ENCODE measurements around the gene C9orf85. TPM values are rescaled to one million over a fixed set of nuclear protein-coding genes. Genes with fewer than 3 reads are reported as not detected.
A peak's percentile ranks its signal among the peaks of the same experiment; 100 is the strongest.

The C9orf85 gene
- total and polyA plus RNA-seq, 8 donors = 2.2 to 68.3 (median 8.4) TPM

GRCh38 chr9:71890042-71890679 is 21.3 kb upstream of the C9orf85 start:
- intact Hi-C loops (cut with DNase I; ENCODE audit: low total_unique reads) = no loop called here
- Histone ChIP-seq H3K4me1 (peaks cover 0 to 18% (median 11%) of the 10 kb centered on the region in 4 donors), H3K27ac (no peak overlapping the region), H3K36me3 (no peaks in the 10 kb centered on the region), H3K4me3 (no peak overlapping the region), H3K9me3 (no peaks in the 10 kb centered on the region), H3K27me3 (no peaks in the 10 kb centered on the region)
- DNase-seq = no peak
- TF ChIP-seq CTCF (IDR thresholded peaks at IDR 0.05) (no peak), POLR2AphosphoS5 (IDR thresholded peaks at IDR 0.05) (no peak), POLR2A (IDR thresholded peaks at IDR 0.05) (no peak), EP300 (IDR thresholded peaks at IDR 0.05) (no peak)
- WGBS, 5 donors = 88 to 93% (median 91%) methylated on average over 3 of the region's 3 CpGs

GRCh38 chr9:71891557-71892189 is 19.8 kb upstream of the C9orf85 start:
- 82 to 94% (median 90%) methylated on average over 4 of the region's 4 CpGs for WGBS, 5 donors
- Histone ChIP-seq H3K4me3 (no peak overlapping the region), H3K9me3 (no peaks in the 10 kb centered on the region), H3K4me1 (peaks cover 0 to 33% (median 20%) of the 10 kb centered on the region in 4 donors), H3K27me3 (no peaks in the 10 kb centered on the region), H3K27ac (no peak overlapping the region), H3K36me3 (no peaks in the 10 kb centered on the region)
- DNase-seq = no peak
- TF ChIP-seq CTCF (IDR thresholded peaks at IDR 0.05) (no peak), POLR2A (IDR thresholded peaks at IDR 0.05) (no peak), POLR2AphosphoS5 (IDR thresholded peaks at IDR 0.05) (no peak), EP300 (IDR thresholded peaks at IDR 0.05) (no peak)
- intact Hi-C loops (cut with DNase I; ENCODE audit: low total_unique reads) = no loop called here

GRCh38 chr9:71895117-71895516 is 16.3 kb upstream of the C9orf85 start:
- TF ChIP-seq POLR2AphosphoS5 (IDR thresholded peaks at IDR 0.05) = no peak
- Histone ChIP-seq H3K9me3 (no peaks in the 10 kb centered on the region), H3K27me3 (no peaks in the 10 kb centered on the region), H3K36me3 (no peaks in the 10 kb centered on the region), H3K4me1 (peaks cover 0 to 54% (median 28%) of the 10 kb centered on the region in 4 donors), H3K4me3 (no peak overlapping the region), H3K27ac (peak overlapping the region in 2 of 5 donors; percentile 47 to 65)
- intact Hi-C loops (cut with DNase I; ENCODE audit: low total_unique reads) = no loop called here
- DNase-seq = no peak

- Histone ChIP-seq H3K4me1 (peaks cover 0 to 54% (median 29%) of the 10 kb centered on the region in 4 donors), H3K27me3 (no peaks in the 10 kb centered on the region), H3K36me3 (no peaks in the 10 kb centered on the region), H3K4me3 (no peak overlapping the region), H3K27ac (no peak overlapping the region), H3K9me3 (no peaks in the 10 kb centered on the region)
- TF ChIP-seq CTCF (IDR thresholded peaks at IDR 0.05) (no peak), POLR2AphosphoS5 (IDR thresholded peaks at IDR 0.05) (no peak), EP300 (IDR thresholded peaks at IDR 0.05) (no peak), POLR2A (IDR thresholded peaks at IDR 0.05) (no peak)
- intact Hi-C loops (cut with DNase I; ENCODE audit: low total_unique reads) = no loop called here
- DNase-seq = no peak
Measured at GRCh38 chr9:71895955-71896354, 15.5 kb upstream of the C9orf85 start.

- Histone ChIP-seq H3K4me1 (peaks cover 0 to 57% (median 31%) of the 10 kb centered on the region in 4 donors), H3K27ac (no peak overlapping the region), H3K27me3 (no peaks in the 10 kb centered on the region), H3K9me3 (no peaks in the 10 kb centered on the region), H3K36me3 (no peaks in the 10 kb centered on the region), H3K4me3 (no peak overlapping the region)
- intact Hi-C loops (cut with DNase I; ENCODE audit: low total_unique reads) = no loop called here
- no peak for DNase-seq
- TF ChIP-seq POLR2A (IDR thresholded peaks at IDR 0.05) = no peak
- no peak for TF ChIP-seq CTCF (IDR thresholded peaks at IDR 0.05)
- no peak for TF ChIP-seq EP300 (IDR thresholded peaks at IDR 0.05)
- no peak for TF ChIP-seq POLR2AphosphoS5 (IDR thresholded peaks at IDR 0.05)
Measured at GRCh38 chr9:71896761-71897160, 14.7 kb upstream of the C9orf85 start.

Measured in stomach (tissue), 9 donors.